ENCODE data around the gene SYT12. TPM values are rescaled to one million over a fixed set of nuclear protein-coding genes. Genes with fewer than 3 reads are reported as not detected.

SYT12 gene
- total and polyA plus RNA-seq, 2 of the 8 experiments (the other 6 are each of a cell fraction or from before 2014, with no cell fraction given) = 1.4 to 3.3 TPM

DNA sequence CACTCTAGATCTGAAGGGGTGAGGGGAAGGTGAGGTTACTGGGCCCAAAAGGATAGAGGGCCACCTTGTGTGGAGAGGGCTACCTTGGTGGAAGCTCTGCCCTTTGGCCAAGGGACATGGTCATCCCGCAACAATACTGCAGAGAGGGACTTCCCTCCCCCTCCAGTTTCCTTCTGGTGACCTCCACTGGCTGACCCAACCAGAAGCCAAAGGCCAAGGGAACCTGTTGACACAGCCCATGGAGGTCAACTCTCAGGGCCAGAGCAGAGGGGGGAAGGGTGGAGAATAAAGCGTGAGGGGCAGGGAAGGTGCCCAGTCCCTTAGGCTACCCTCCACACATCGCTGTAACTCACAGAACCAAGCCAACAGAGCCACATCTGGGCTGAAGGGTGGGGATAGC lies 18.7 kb downstream of the SYT12 start:
- Histone ChIP-seq H3K9ac (replicated peaks in 1 of 4; ENCODE audit: extremely low read depth in 1 of 4, low read depth in 3 of 4, low read length in 3 of 4) (no peak overlapping the region), H3K23ac (ENCODE audit: insufficient read length) (no peak overlapping the region), H4K20me1 (replicated peaks in 1 of 2; ENCODE audit: control insufficient read depth in 1 of 2, insufficient read depth in 2 of 2, low read length in 2 of 2) (peaks cover 0 to 2% of the 10 kb centered on the region in 2 experiments), H2BK120ac (replicated peaks; ENCODE audit: low read depth, low read length) (no peak overlapping the region), H2AK5ac (ENCODE audit: low read depth, low read length) (no peak overlapping the region), H3K36me3 (ENCODE audit: control insufficient read depth in 2 of 4, insufficient read depth in 4 of 4, low read length in 3 of 4) (no peaks in the 10 kb centered on the region), H3K23me2 (ENCODE audit: low read depth, low read length) (no peaks in the 10 kb centered on the region), H3K79me1 (ENCODE audit: low read depth, low read length) (no peaks in the 10 kb centered on the region), H3K4me3 (ENCODE audit: extremely low read depth in 1 of 4, insufficient read depth in 2 of 4, low read depth in 3 of 4, low read length in 4 of 4) (no peak overlapping the region), H3K4me2 (ENCODE audit: insufficient read depth in 1 of 2, low read depth in 2 of 2, low read length in 2 of 2) (no peak overlapping the region), H2BK12ac (ENCODE audit: low read depth, low read length) (no peak overlapping the region; the same call in 1 of the 2 replicates), H3K27ac (ENCODE audit: low read depth, low read length) (no peak overlapping the region), H3K9me3 (ENCODE audit: insufficient read depth in 2 of 2, low read depth in 1 of 2, low read length in 1 of 2) (no peaks in the 10 kb centered on the region), H2BK5ac (ENCODE audit: low read depth, low read length) (no peak overlapping the region), H2BK15ac (ENCODE audit: low read length) (no peak overlapping the region), H4K91ac (replicated peaks; ENCODE audit: insufficient read length, low read length) (no peak overlapping the region), H3K27me3 (replicated peaks in 1 of 4; ENCODE audit: control insufficient read depth in 3 of 4, extremely low read depth in 1 of 4, insufficient read depth in 3 of 4, low read length in 3 of 4) (no peaks in the 10 kb centered on the region), H3K18ac (ENCODE audit: extremely low read depth, low read length) (no peak overlapping the region), H3K4me1 (replicated peaks in 1 of 4; ENCODE audit: control insufficient read depth in 3 of 4, insufficient read depth in 4 of 4, low read length in 3 of 4) (no peaks in the 10 kb centered on the region; a peak in 1 of 7 replicates), H2AFZ (ENCODE audit: low read length) (no peak overlapping the region), H2BK20ac (ENCODE audit: low read length) (no peak overlapping the region), H4K5ac (ENCODE audit: insufficient read length, low read depth, low read length) (no peak overlapping the region), H3K14ac (ENCODE audit: insufficient read length) (no peak overlapping the region), H3K56ac (replicated peaks; ENCODE audit: insufficient read length, low read depth, low read length) (no peak overlapping the region), H4K8ac (ENCODE audit: extremely low read depth, insufficient read depth, low read length) (no peak overlapping the region), H3K4ac (replicated peaks; ENCODE audit: insufficient read length, low read depth, low read length) (no peak overlapping the region), H3K79me2 (ENCODE audit: control insufficient read depth in 1 of 2, insufficient read depth in 2 of 2, low read length in 2 of 2) (no peaks in the 10 kb centered on the region)
- 75% methylated on average over 3 of the region's 3 CpGs; no CpG with 5 or more reads in 1 of the 2 experiments for WGBS, 2 experiments (ENCODE audit: extremely low coverage in 1 of 2, insufficient coverage in 1 of 2, insufficient read length in 1 of 2, insufficient replicate concordance in 2 of 2, low coverage in 1 of 2, low lambda C conversion rate in 2 of 2, missing lambda C conversion rate in 1 of 2)
- ChIA-PET POLR2A (ENCODE audit: partially characterized antibody) (interaction anchor here (0.8 kb wide), 1 partner anchor 18 kb away, joined by 3 read pairs; the partner anchor contains the start of gene SYT12), CTCF (ENCODE audit: partially characterized antibody) (interaction anchor here (7.0 kb wide), 1 partner anchor 12 kb away, joined by 69 read pairs; no protein-coding TSS in a partner anchor)
- DNase-seq (ENCODE audit: low read depth in 1 of 2, low spot score in 2 of 2) (no peak), FAIRE-seq (no peak)
- TF ChIP-seq SIRT6 (IDR thresholded peaks at IDR 0.05; ENCODE audit: low read length) (no peak), SP4 (IDR thresholded peaks at IDR 0.05; ENCODE audit: low read length) (no peak)
